Skeletal muscle cell (primary cell): ENCODE results near the gene RNU1-3.
A peak's percentile ranks its signal among the peaks of the same experiment; 100 is the strongest.
"Not testable (repeated sequence)": the region's sequence is repeated elsewhere in the genome, so short reads cannot be mapped to it uniquely, and the experiment has no call there.

Experiments
- DNase-seq: peaks from one replicate; pipeline ENCODE4 v3.0.0-alpha.2; 2010; ENCODE audit warnings: low read depth
- H3K4me3 ChIP-seq: 2 replicates; pipeline ENCODE4 v1.5.1; 2011; ENCODE audit warnings: low read depth, mild to moderate bottlenecking, control low read depth, low read length, moderate library complexity

RNU1-3 gene

GRCh38 chr1:16625497-16626408 is 41.0 kb downstream of the RNU1-3 start:
- DNase-seq: no peak
- no peak overlapping the region for H3K4me3 ChIP-seq

DNA sequence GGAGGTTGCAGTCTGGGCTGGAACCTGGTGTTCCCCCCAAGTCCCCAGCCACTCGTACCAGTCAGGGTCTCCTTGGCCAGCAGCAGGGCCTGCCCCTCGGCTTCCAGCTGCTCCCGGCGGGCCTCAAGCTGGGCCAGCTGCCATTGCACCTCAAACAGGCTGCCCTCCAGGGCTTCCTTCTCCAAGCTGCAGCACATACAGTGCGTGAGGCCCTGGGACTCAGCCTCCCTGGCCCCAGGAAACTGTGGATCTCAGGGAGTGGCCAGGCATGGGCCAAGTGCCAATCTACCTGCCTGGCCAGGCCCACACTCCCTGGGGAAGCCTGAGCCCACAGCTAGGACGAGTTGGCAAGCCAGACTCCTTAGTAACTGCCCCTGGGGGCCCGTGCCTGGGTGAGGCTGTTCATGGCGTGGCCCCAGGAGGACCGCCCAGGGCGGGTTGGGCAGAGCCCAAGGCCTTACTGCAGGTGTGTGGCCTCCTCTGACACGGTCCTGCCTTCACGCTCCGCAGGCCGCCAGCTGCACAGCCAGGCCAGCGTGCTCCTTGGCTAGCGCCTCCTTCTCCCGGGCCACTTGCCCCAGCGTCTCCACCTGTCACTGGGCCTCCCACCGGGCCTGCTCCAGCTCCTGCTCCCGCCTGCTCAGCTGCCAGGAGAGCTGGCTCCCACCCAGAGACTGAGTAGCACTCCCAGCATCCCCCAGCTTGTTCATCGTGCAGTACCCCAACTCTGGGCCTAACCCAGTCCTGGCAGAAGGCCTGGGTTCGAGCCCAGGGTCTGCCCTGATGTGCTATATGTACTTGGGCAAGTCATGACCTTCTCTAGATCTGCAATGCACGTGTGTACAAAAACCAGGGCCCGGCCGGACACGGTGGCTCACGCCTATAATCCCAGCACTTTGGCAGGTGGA is 42.7 kb downstream of the RNU1-3 start:
- not testable (repeated sequence) for H3K4me3 ChIP-seq, DNase-seq

DNA sequence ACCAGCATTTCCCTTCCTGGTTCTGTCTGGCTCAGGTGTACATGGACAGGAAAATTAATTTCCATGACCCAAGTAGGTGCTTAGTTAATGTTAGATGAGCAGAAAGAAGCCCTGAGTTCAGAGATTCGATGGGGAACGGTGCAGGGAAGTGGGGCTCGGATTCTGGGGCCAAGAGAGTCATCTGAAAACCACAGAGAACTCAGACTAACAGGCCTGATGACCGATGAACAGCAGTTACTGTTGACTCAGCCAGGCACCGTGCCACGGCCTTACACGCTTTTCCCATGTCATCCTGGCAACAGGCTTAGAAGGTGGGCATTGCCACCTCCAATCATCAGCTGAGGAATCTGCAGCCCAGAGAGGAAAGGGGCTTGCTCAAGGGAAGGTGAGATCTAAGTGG is 43.4 kb downstream of the RNU1-3 start:
- not testable (repeated sequence) for H3K4me3 ChIP-seq
- peak; percentile 22 for DNase-seq

- DNase-seq, H3K4me3 ChIP-seq: not testable (repeated sequence)
Observed at GRCh38 chr1:16621681-16622315, 45.0 kb downstream of the RNU1-3 start.

- no peak for DNase-seq
- no peak overlapping the region for H3K4me3 ChIP-seq
Observed at GRCh38 chr1:16621300-16621658, 45.5 kb downstream of the RNU1-3 start.

- not testable (repeated sequence) for DNase-seq
Observed at GRCh38 chr1:16619803-16620501, 46.8 kb downstream of the RNU1-3 start.

GRCh38 chr1:16618719-16619118 is 48.0 kb downstream of the RNU1-3 start:
- DNase-seq: no peak
- no peak overlapping the region for H3K4me3 ChIP-seq

More at GRCh38 chr1:16619803-16620501, 46.8 kb downstream of the RNU1-3 start:
- not testable (repeated sequence) for H3K4me3 ChIP-seq

- DNase-seq: no peak
- H3K4me3 ChIP-seq: no peak overlapping the region
Observed at GRCh38 chr1:16617778-16618580, 48.8 kb downstream of the RNU1-3 start.

DNA sequence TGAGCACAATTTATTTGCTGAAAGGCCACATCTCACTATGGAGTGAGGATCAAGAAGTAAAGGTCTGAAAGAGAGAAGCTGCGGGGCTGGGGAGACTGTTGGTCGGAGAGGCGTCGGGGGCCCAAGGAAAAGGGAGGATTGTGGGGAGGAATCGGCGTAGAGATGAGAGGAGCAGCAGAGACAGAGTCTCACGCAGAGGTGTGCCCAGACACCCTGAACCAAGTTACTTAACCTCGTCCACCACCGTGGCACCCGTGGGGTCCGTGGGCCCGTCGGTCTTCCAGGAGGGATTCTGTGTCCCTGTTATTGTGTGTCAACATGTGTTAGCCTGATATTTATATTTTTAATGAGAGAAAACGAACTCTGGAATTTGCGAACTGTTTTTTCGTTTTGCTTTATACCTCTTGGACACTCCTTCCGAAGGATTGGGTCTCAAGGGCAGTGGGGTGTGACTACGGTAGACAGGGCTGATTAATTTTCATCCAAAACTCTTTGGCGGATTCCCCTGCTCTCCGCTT is 49.6 kb downstream of the RNU1-3 start:
- DNase-seq: no peak
- no peak overlapping the region for H3K4me3 ChIP-seq
